Measurements from ENCODE around the gene CLEC4C.

CLEC4C gene

GRCh38 chr12:7695566-7696197, 51.5 kb downstream of the CLEC4C start, which contains the start of gene GDF3:
TSS of gene GDF3 (minus strand) at chr12:7695775. CDS start at chr12:7695728, 47 bp downstream.
- H3K4me1 ChIP-seq (ENCODE audit: control insufficient read depth, insufficient read depth, low read length, poor library complexity, severe bottlenecking), result no peaks in the 10 kb centered on the region
- no peaks in the 10 kb centered on the region for H3K27me3 ChIP-seq (replicated peaks; ENCODE audit: control insufficient read depth, insufficient read depth, low read length, poor library complexity, severe bottlenecking)
- no peaks in the 10 kb centered on the region for H3K36me3 ChIP-seq (ENCODE audit: control insufficient read depth, insufficient read depth, low read length)
- H3K9me3 ChIP-seq (ENCODE audit: control insufficient read depth, low read length), result no peaks in the 10 kb centered on the region
- H3K4me3 ChIP-seq (ENCODE audit: insufficient read depth, low read depth, low read length, poor library complexity, severe bottlenecking), result no peak within 1 kb of the TSS
- DNase-seq, result no peak
- H3K27ac ChIP-seq (ENCODE audit: insufficient read depth, low read length, poor library complexity, severe bottlenecking), result no peak within 1 kb of the TSS

DNA sequence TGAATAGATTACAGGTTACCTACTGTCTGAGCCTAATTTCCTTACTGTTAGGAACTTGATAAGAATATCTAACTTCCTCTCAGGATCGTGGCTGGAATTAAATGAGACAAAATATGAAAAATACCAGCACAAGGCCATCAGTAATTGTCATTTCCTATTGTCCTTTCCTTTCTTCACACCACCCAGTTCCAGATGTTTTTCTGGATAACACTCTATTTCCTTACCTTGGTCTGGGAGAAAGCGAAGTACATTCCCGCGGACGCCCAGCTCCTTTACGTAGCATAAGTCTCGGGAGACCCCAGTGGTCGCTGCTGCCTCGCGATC, 52.0 kb downstream of the CLEC4C start:
- no peak for DNase-seq
- H3K9me3 ChIP-seq (ENCODE audit: control insufficient read depth, low read length), result no peaks in the 10 kb centered on the region
- no peaks in the 10 kb centered on the region for H3K36me3 ChIP-seq (ENCODE audit: control insufficient read depth, insufficient read depth, low read length)
- no peak overlapping the region for H3K4me3 ChIP-seq (ENCODE audit: insufficient read depth, low read depth, low read length, poor library complexity, severe bottlenecking)
- H3K27ac ChIP-seq (ENCODE audit: insufficient read depth, low read length, poor library complexity, severe bottlenecking), result no peak overlapping the region
- H3K27me3 ChIP-seq (replicated peaks; ENCODE audit: control insufficient read depth, insufficient read depth, low read length, poor library complexity, severe bottlenecking), result no peaks in the 10 kb centered on the region
- no peaks in the 10 kb centered on the region for H3K4me1 ChIP-seq (ENCODE audit: control insufficient read depth, insufficient read depth, low read length, poor library complexity, severe bottlenecking)

- Histone ChIP-seq H3K9me3 (ENCODE audit: control insufficient read depth, low read length) (no peaks in the 10 kb centered on the region), H3K27ac (ENCODE audit: insufficient read depth, low read length, poor library complexity, severe bottlenecking) (no peak overlapping the region), H3K4me1 (ENCODE audit: control insufficient read depth, insufficient read depth, low read length, poor library complexity, severe bottlenecking) (no peaks in the 10 kb centered on the region), H3K36me3 (ENCODE audit: control insufficient read depth, insufficient read depth, low read length) (no peaks in the 10 kb centered on the region), H3K4me3 (ENCODE audit: insufficient read depth, low read depth, low read length, poor library complexity, severe bottlenecking) (no peak overlapping the region), H3K27me3 (replicated peaks; ENCODE audit: control insufficient read depth, insufficient read depth, low read length, poor library complexity, severe bottlenecking) (no peaks in the 10 kb centered on the region)
- no peak for DNase-seq
Measured at GRCh38 chr12:7694556-7695236, 52.5 kb downstream of the CLEC4C start.

DNA sequence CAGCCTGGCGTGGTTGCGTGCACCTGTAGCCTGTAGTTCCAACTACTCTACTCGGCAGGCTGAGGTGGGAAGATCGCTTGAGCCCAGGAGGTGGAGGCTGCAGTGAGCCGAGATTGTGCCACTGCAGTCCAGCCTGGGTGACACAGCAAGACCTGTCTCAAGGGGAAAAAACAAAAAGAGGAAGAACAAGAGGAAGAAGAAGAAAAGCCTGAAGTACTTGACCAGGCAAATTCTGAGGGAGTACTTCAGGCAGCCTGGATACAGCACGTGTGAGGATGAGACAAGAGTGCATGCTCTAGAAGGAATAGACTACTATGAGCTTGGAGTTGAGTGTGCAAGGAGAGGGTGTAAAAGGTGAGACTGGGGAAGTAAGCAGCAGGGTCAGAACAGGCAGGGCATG, 53.4 kb downstream of the CLEC4C start:
- Histone ChIP-seq H3K9me3 (ENCODE audit: control insufficient read depth, low read length) (no peaks in the 10 kb centered on the region), H3K4me1 (ENCODE audit: control insufficient read depth, insufficient read depth, low read length, poor library complexity, severe bottlenecking) (no peaks in the 10 kb centered on the region), H3K4me3 (ENCODE audit: insufficient read depth, low read depth, low read length, poor library complexity, severe bottlenecking) (no peak overlapping the region), H3K36me3 (ENCODE audit: control insufficient read depth, insufficient read depth, low read length) (no peaks in the 10 kb centered on the region), H3K27ac (ENCODE audit: insufficient read depth, low read length, poor library complexity, severe bottlenecking) (no peak overlapping the region), H3K27me3 (replicated peaks; ENCODE audit: control insufficient read depth, insufficient read depth, low read length, poor library complexity, severe bottlenecking) (no peaks in the 10 kb centered on the region)
- DNase-seq, result no peak

GRCh38 chr12:7681535-7681934, 65.6 kb downstream of the CLEC4C start:
- no peak for DNase-seq
- no peaks in the 10 kb centered on the region for H3K4me1 ChIP-seq (ENCODE audit: control insufficient read depth, insufficient read depth, low read length, poor library complexity, severe bottlenecking)
- H3K27ac ChIP-seq (ENCODE audit: insufficient read depth, low read length, poor library complexity, severe bottlenecking), result no peak overlapping the region
- H3K9me3 ChIP-seq (ENCODE audit: control insufficient read depth, low read length), result no peaks in the 10 kb centered on the region
- no peaks in the 10 kb centered on the region for H3K36me3 ChIP-seq (ENCODE audit: control insufficient read depth, insufficient read depth, low read length)
- H3K4me3 ChIP-seq (ENCODE audit: insufficient read depth, low read depth, low read length, poor library complexity, severe bottlenecking), result no peak overlapping the region
- H3K27me3 ChIP-seq (replicated peaks; ENCODE audit: control insufficient read depth, insufficient read depth, low read length, poor library complexity, severe bottlenecking), result no peaks in the 10 kb centered on the region

Data from effector memory CD4-positive, alpha-beta T cell (primary cell).